ENCODE data around the gene MGLL.

MGLL gene

DNA sequence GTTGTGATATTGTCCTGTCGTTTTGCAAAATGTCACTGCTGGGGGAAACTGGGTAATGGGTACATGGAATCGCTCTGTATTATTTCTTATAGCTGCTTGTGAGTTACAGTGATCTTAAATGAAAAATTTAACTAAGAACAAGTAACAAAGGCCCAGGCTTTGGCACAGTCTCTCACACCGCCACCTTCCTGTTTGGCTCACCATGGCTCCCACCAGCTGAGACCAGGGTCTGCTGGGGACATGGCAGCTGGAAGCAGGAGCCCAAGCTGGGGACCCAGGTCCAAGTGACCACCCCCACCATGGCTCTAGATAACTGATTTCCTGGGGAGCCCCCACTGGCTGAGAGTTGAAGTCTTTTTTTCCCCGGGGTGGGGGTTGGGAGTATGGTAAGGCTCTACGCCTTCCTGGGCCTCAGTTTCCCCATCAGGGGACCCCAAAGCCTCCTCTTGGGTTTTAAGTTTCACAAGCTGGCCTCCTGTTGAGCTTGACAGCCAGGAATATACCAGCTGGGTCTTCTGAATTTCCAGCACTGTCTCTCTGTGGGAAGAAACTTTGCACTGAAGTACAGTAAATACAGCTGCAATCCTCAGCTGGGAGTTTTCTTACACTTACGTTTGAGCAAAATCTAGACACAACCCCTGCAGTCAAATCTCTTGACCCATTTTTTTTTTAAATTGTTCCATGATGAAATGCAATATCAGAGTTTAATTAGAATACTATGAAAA is 123.5 kb downstream of the MGLL start:
- Histone ChIP-seq H3K27ac (peak overlapping the region in 3 of 11 experiments; percentile 67 to 80 (median 78); a peak in 6 of 22 replicates), H4K20me1 (no peaks in the 10 kb centered on the region), H3K9ac (peak overlapping the region in 3 of 11 experiments; percentile 69 to 71 (median 70); a peak in 2 of 22 replicates), H3K9me3 (replicated peaks in 1 of 11) (peaks cover 5 to 11% (median 6%) of the 10 kb centered on the region in 11 experiments; a peak in 20 of 22 replicates), H3K27me3 (no peaks in the 10 kb centered on the region), H3K4me1 (peaks cover 27 to 51% (median 40%) of the 10 kb centered on the region in 10 experiments), H3K4me2 (peak overlapping the region; percentile 80 to 93 (median 89); a peak in 19 of 22 replicates), H3K36me3 (no peaks in the 10 kb centered on the region), H3K4me3 (no peak overlapping the region)
- TF ChIP-seq Cebpa-rat (IDR thresholded peaks at IDR 0.05), result no peak

DNA sequence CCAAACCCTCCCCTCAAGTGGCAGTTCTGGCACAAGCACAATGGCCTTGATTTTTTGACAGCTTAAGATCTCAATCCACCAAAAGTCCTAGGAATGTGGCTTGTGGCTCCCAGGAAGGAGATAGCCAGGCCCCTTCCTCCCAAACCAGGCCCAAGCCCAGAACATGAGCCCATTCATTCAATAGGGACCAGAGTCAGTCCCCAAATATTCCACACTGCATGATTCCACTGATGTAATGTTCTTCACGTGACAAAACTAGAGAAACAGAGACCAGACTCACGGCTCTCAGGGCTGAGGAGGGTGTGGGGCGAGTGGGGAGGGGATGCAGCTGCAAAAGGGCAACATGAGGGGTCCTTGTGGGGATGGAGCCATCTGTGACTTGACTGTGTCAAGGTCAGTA is 124.0 kb downstream of the MGLL start:
- no peaks in the 10 kb centered on the region for H4K20me1 ChIP-seq
- no peak for TF ChIP-seq Cebpa-rat (IDR thresholded peaks at IDR 0.05)
- H3K36me3 ChIP-seq, result no peaks in the 10 kb centered on the region
- H3K27me3 ChIP-seq, result no peaks in the 10 kb centered on the region
- peak overlapping the region; percentile 65 to 84 (median 72); a peak in 21 of 22 replicates for H3K27ac ChIP-seq
- peak overlapping the region in 7 of 10 experiments; percentile 35 to 60 (median 50); a peak in 8 of 20 replicates for H3K4me3 ChIP-seq
- H3K4me1 ChIP-seq, result peaks cover 27 to 57% (median 40%) of the 10 kb centered on the region in 10 experiments
- peak overlapping the region; percentile 39 to 75 (median 69); a peak in 20 of 22 replicates for H3K9ac ChIP-seq
- peak overlapping the region; percentile 80 to 93 (median 89) for H3K4me2 ChIP-seq
- H3K9me3 ChIP-seq (replicated peaks in 1 of 11), result peaks cover 0 to 5% (median under 1%) of the 10 kb centered on the region in 11 experiments; a peak in 8 of 22 replicates

DNA sequence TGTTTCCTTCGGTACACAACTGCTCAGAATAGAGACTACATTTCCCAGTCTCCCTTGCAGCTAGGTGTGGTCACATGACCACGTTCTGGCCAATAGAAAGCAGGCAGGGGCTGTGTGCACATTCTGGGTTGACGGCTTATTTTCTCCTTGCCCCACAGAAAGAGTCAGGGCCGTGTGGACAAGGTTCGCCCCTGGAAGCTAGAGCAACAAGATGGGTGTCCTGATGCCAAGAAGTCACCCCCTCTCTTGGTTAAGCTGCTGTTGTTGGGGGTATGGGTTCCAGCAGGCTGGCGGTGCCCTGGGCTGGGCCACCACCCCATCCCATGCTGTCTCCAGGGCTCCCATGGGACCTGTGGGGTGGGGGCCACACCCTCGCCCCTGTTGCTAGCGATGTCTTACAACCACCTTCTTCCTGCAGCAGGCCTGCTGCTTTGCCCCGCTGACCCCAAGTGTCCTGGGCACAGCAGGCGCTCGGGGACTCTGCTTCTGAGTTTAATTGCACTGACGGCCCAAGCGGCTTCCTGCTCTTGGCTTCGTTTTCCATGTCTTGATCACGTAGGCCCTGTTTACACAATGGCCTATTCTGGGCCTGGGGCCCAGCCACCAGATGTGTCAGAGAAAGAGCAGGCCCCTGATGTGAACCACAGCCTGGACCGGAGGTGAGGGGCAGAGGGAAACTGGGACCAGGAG is 124.6 kb downstream of the MGLL start:
- H3K4me1 ChIP-seq, result peaks cover 30 to 63% (median 44%) of the 10 kb centered on the region in 10 experiments
- peak overlapping the region; percentile 22 to 60 (median 48); a peak in 17 of 20 replicates for H3K4me3 ChIP-seq
- no peaks in the 10 kb centered on the region for H3K36me3 ChIP-seq
- no peak for TF ChIP-seq Cebpa-rat (IDR thresholded peaks at IDR 0.05)
- H4K20me1 ChIP-seq, result no peaks in the 10 kb centered on the region
- no peaks in the 10 kb centered on the region for H3K27me3 ChIP-seq
- peak overlapping the region; percentile 39 to 75 (median 69); a peak in 20 of 22 replicates for H3K9ac ChIP-seq
- H3K4me2 ChIP-seq, result peak overlapping the region; percentile 80 to 93 (median 89)
- H3K9me3 ChIP-seq (replicated peaks in 1 of 11), result no peaks in the 10 kb centered on the region
- peak overlapping the region; percentile 65 to 84 (median 72); a peak in 21 of 22 replicates for H3K27ac ChIP-seq

DNA sequence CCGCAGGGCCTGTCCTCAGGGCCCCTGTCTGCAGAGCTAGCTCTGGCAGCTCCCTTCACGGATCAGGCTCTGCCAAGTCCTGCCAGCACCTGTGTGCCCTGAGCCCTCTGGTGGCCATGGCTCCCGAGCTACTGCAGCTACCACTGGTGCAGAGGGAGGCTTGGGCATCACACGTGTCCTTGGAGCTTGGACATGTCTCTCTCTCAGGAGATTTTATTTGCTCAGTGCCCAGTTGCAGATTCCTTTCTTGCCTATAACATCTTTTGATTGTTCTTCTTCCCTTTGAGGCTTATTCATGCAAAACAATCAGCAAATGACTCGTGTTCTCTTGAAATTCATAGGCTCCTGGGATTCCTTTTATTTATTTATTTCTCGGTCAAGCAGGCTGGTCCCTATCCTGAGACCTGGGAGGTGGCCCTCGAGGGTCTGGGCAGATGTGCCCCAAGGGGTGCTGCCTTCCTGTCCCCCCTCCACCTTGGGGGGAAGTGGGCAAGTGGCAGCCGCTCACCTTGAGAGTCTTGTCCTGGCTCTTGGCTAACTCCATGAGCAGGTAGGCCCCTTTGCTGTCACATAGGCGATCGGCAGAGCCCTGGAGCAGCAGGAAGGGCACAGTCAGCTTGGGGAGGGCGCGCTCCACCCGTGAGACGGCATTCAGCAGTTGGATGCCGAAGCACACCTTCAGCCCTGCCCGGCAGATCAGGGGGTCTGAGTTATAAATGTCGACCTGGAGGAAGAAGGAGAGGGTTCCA is 127.7 kb downstream of the MGLL start:
- H4K20me1 ChIP-seq, result peaks cover 0 to 3% (median 0%) of the 10 kb centered on the region in 11 experiments; a peak in 1 of 22 replicates
- H3K27ac ChIP-seq, result no peak overlapping the region
- no peaks in the 10 kb centered on the region for H3K36me3 ChIP-seq
- no peak overlapping the region for H3K9ac ChIP-seq
- H3K4me3 ChIP-seq, result no peak overlapping the region
- peak overlapping the region in 4 of 11 experiments; percentile 3 to 14 (median 6); a peak in 3 of 22 replicates for H3K4me2 ChIP-seq
- no peak for TF ChIP-seq Cebpa-rat (IDR thresholded peaks at IDR 0.05)
- no peaks in the 10 kb centered on the region for H3K9me3 ChIP-seq (replicated peaks in 1 of 11)
- peaks cover 56 to 84% (median 73%) of the 10 kb centered on the region in 10 experiments for H3K4me1 ChIP-seq
- H3K27me3 ChIP-seq, result no peaks in the 10 kb centered on the region

DNA sequence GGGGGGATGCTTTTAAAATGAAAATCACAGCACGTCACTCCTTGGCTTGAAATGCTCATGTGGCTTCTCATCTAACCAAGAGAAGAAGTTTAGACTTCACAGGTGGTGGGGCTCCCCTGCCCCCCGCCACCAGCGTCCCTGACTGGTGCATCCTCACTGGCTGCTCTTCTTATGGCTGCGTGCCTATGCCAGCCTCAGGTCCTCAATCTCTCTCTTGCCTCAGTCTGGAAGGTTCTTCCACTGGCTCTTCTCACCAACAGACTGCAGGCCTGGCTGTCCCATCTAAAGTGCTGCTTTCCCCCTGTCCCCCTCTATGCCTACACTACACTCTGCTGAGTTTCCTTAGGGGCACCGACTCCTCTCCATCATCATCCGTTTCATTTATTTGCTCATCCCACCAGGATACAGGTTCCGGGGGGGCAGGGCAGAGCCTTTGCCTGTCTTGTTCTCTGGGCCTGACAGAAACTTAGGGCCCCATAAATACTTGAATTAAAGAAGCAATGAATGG is 128.9 kb downstream of the MGLL start:
- Histone ChIP-seq H4K20me1 (peaks cover 0 to 3% (median 0%) of the 10 kb centered on the region in 11 experiments; a peak in 1 of 22 replicates), H3K36me3 (no peaks in the 10 kb centered on the region), H3K27me3 (no peaks in the 10 kb centered on the region), H3K4me1 (peaks cover 55 to 86% (median 68%) of the 10 kb centered on the region in 10 experiments), H3K27ac (no peak overlapping the region), H3K9ac (no peak overlapping the region; a peak in 1 of 22 replicates), H3K9me3 (replicated peaks in 1 of 11) (no peaks in the 10 kb centered on the region), H3K4me3 (no peak overlapping the region), H3K4me2 (peak overlapping the region in 7 of 11 experiments; percentile 11 to 92 (median 86); a peak in 4 of 22 replicates)
- TF ChIP-seq Cebpa-rat (IDR thresholded peaks at IDR 0.05), result no peak

DNA sequence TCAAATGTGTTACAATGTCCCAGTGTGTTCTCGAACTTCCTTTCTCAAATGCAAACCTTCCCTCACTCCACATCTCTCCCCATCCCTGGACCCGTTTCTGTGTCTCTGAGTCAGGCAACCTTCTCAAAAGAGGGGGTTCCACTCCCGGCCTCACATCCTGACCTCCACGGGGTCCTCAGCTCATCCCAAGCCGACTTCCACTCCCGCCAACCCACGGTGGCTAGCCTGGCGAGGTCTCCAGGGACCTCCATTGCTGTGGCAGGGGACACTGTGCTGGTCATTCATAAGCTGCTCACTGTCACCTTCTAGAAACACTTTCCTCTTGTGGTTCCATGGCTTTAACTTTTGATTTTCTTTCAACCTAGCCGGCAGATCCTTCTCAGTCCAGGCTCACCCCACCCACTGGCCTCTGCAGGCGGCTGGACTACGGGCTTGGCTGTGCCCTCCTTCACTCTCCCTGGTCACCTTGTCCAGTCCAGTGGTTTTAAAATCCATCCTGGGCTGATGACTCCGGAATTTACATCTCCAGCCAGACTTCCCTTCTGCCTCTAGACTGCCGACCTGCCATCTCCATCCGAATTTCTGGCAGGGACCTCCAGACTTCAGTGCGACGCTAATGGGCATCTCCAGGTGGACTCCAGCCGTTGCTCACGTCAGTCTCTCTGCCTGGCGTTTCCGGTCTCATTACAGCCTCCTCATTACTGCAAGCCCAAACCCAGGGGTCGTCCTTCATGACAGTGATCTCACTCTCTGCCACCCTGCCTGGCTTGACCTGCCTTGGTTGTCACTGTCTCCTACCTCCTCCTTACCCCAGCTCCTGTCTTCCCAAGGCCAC is 129.6 kb downstream of the MGLL start:
- peaks cover 48 to 80% (median 61%) of the 10 kb centered on the region in 10 experiments for H3K4me1 ChIP-seq

DNA sequence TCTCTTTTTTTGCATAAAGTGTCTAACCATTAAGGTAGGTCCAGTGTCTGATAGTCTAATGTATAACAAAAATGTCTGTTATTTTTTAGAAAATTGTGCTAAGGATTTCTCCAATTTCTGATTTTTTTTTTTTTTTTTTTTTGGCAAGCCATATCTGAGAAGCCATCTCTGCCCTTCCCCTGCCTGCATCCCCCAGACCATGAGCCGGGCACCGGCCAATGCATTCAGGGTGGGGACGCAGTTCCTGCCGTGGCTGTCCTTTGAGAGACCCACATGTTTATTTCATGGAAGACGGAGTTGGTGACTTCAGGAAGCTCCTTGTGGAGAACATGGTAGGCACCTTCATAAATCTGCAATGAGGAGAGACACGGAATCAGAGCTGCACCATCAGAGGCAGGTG is 130.3 kb downstream of the MGLL start:
- Histone ChIP-seq H3K9ac (peak overlapping the region in 8 of 11 experiments; percentile 33 to 68 (median 56); a peak in 10 of 22 replicates), H3K4me1 (peaks cover 41 to 73% (median 53%) of the 10 kb centered on the region in 10 experiments)

More for the DNA sequence above, 129.6 kb downstream of the MGLL start:
- TF ChIP-seq Cebpa-rat (IDR thresholded peaks at IDR 0.05), result no peak
- H3K4me2 ChIP-seq, result peak overlapping the region; percentile 64 to 95 (median 82); a peak in 21 of 22 replicates
- no peaks in the 10 kb centered on the region for H3K27me3 ChIP-seq
- H3K4me3 ChIP-seq, result no peak overlapping the region
- H3K27ac ChIP-seq, result peak overlapping the region in 3 of 11 experiments; percentile 3 to 74 (median 12); a peak in 2 of 22 replicates
- peaks cover 0 to 3% (median 0%) of the 10 kb centered on the region in 11 experiments; a peak in 1 of 22 replicates for H4K20me1 ChIP-seq
- H3K9ac ChIP-seq, result peak overlapping the region in 2 of 11 experiments; percentile 36 to 68; a peak in 2 of 22 replicates
- no peaks in the 10 kb centered on the region for H3K36me3 ChIP-seq
- H3K9me3 ChIP-seq (replicated peaks in 1 of 11), result 0 out of 22 replicates have a peak, but pooled peaks cover 0 to under 1% (median 0%) of the 10 kb centered on the region in 11 experiments

More for the DNA sequence above, 130.3 kb downstream of the MGLL start:
- H3K27ac ChIP-seq, result peak overlapping the region in 8 of 11 experiments; percentile 14 to 76 (median 68); a peak in 15 of 22 replicates
- no peak for TF ChIP-seq Cebpa-rat (IDR thresholded peaks at IDR 0.05)
- no peaks in the 10 kb centered on the region for H3K27me3 ChIP-seq
- H3K36me3 ChIP-seq, result no peaks in the 10 kb centered on the region
- H4K20me1 ChIP-seq, result peaks cover 0 to 3% (median 0%) of the 10 kb centered on the region in 11 experiments; a peak in 1 of 22 replicates
- peak overlapping the region; percentile 64 to 95 (median 82) for H3K4me2 ChIP-seq
- peaks cover 0 to 6% (median 0%) of the 10 kb centered on the region in 11 experiments; a peak in 1 of 22 replicates for H3K9me3 ChIP-seq (replicated peaks in 1 of 11)
- H3K4me3 ChIP-seq, result 0 out of 20 replicates have a peak overlapping the region, but pooled peaks of 2 of the 10 experiments have one; percentile 1 to 2
